SU-DHL-6 (cell line): ENCODE measurements around the gene TMPRSS11A.

Source experiments
- EZH2phosphoT487 ChIP-seq: fragments of 200-600 bp; sonication (generic), shearing (Covaris generic); conservative IDR thresholded peaks from 2 replicates; pipeline ENCODE4 v1.6.1; 2018; ENCODE audit warnings: mild to moderate bottlenecking, antibody characterized with exemption, low read length, moderate library complexity, mixed read lengths
- TF ChIP-seq, protein P1 (sequence below): fragments of 200-600 bp; sonication (generic); IDR thresholded peaks from one replicate; pipeline ENCODE4 v1.5.1; 2017; ENCODE audit warnings: antibody characterized with exemption, mild to moderate bottlenecking, low read length, moderate library complexity; ENCODE audit not compliant: insufficient read depth, poor library complexity, severe bottlenecking

DNA sequence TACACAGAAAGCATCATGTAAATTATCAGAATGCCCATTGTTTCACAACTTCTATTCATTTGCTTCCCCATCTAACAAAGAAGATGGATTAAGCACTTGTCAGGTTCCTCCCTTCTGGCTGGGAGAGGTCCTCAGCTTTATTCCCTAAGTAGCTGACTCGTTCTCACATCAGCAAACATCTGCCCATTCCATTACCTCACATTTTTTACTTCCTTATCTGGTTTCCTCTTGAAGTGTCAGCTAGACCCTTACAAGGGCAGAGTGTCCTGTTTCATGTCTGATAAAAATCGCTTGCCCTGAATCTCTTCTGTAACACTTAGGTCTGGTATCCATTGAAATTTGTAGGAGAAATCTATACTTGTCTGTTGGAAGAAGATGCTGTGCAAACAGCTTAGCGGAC lies 34.7 kb downstream of the TMPRSS11A start:
- TF ChIP-seq, protein P1, sequence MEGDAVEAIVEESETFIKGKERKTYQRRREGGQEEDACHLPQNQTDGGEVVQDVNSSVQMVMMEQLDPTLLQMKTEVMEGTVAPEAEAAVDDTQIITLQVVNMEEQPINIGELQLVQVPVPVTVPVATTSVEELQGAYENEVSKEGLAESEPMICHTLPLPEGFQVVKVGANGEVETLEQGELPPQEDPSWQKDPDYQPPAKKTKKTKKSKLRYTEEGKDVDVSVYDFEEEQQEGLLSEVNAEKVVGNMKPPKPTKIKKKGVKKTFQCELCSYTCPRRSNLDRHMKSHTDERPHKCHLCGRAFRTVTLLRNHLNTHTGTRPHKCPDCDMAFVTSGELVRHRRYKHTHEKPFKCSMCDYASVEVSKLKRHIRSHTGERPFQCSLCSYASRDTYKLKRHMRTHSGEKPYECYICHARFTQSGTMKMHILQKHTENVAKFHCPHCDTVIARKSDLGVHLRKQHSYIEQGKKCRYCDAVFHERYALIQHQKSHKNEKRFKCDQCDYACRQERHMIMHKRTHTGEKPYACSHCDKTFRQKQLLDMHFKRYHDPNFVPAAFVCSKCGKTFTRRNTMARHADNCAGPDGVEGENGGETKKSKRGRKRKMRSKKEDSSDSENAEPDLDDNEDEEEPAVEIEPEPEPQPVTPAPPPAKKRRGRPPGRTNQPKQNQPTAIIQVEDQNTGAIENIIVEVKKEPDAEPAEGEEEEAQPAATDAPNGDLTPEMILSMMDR = no peak
- TF ChIP-seq EZH2phosphoT487 = no peak
